Astrocyte (in vitro differentiated cells and primary cell): Measurements from ENCODE around the gene NPIPB13. TPM values are rescaled to one million over a fixed set of nuclear protein-coding genes. Genes with fewer than 3 reads are reported as not detected.

Source experiments
- total RNA-seq: library from RNA; stranded (reverse); gene quantifications from 2 replicates; pipeline ENCODE4 v1.2.1, GENCODE V29; 2021

NPIPB13 gene
- total RNA-seq, 1 donor from 2014 or later: 7.7 TPM

Other genes with a start within 250 kb of the NPIPB13 start
- 0.50 and 0.89 TPM in 2 replicates for gene DOC2A, start 237.5 kb downstream of the NPIPB13 start, total RNA-seq
- not detected in 2 replicates for gene C16orf92, start 225.3 kb downstream of the NPIPB13 start, total RNA-seq
- 1.4 and 1.9 TPM in 2 replicates for gene TLCD3B, start 217.2 kb downstream of the NPIPB13 start, total RNA-seq
- gene ALDOA, start 182.7 kb downstream of the NPIPB13 start, total RNA-seq: 1,795 and 1,830 TPM in 2 replicates
- 140 TPM in 2 replicates for gene PPP4C, start 172.5 kb downstream of the NPIPB13 start, total RNA-seq
- gene TBX6, start 156.6 kb downstream of the NPIPB13 start, total RNA-seq: 0.22 and 0.27 TPM in 2 replicates
- gene YPEL3, start 152.3 kb downstream of the NPIPB13 start, total RNA-seq: 20.5 and 25.2 TPM in 2 replicates
- 1.8 and 3.6 TPM in 2 replicates for gene GDPD3, start 134.9 kb downstream of the NPIPB13 start, total RNA-seq
- 28.7 and 35.1 TPM in 2 replicates for gene MAPK3, start 125.3 kb downstream of the NPIPB13 start, total RNA-seq
- 3.1 and 4.0 TPM in 2 replicates for gene CORO1A, start 64.9 kb downstream of the NPIPB13 start, total RNA-seq
- gene BOLA2B, start 54.8 kb downstream of the NPIPB13 start, total RNA-seq: 125 and 149 TPM in 2 replicates
- 10.9 and 14.5 TPM in 2 replicates for gene SLX1A, start 54.6 kb downstream of the NPIPB13 start, total RNA-seq
- 8.6 and 11.9 TPM in 2 replicates for gene SULT1A3, start 49.2 kb downstream of the NPIPB13 start, total RNA-seq
- gene CD2BP2, start 106.8 kb upstream of the NPIPB13 start, total RNA-seq: 58.8 TPM in 2 replicates
- 50.3 and 50.8 TPM in 2 replicates for gene TBC1D10B, start 122.0 kb upstream of the NPIPB13 start, total RNA-seq
- gene MYL11, start 126.3 kb upstream of the NPIPB13 start, total RNA-seq: not detected in 2 replicates
- gene SEPTIN1, start 134.1 kb upstream of the NPIPB13 start, total RNA-seq: 0.48 and 0.96 TPM in 2 replicates
- gene ZNF48, start 146.9 kb upstream of the NPIPB13 start, total RNA-seq: 16.0 and 19.5 TPM in 2 replicates
- gene ZNF771, start 159.1 kb upstream of the NPIPB13 start, total RNA-seq: 13.9 and 15.5 TPM in 2 replicates
- gene DCTPP1, start 181.6 kb upstream of the NPIPB13 start, total RNA-seq: 31.0 and 36.5 TPM in 2 replicates
- gene SEPHS2, start 197.4 kb upstream of the NPIPB13 start, total RNA-seq: 37.0 and 38.2 TPM in 2 replicates
- 0.23 TPM in 1 of 2 replicates, not detected in the other for gene ITGAL, start 224.3 kb upstream of the NPIPB13 start, total RNA-seq